GM13976 (cell line): ENCODE measurements around the gene SUSD6.

Source experiments
- DNase-seq: peaks from one replicate; pipeline ENCODE4 v3.0.0; 2012; ENCODE audit warnings: low spot score
- in situ Hi-C: fragments of 300-500 bp; cut with MboI; formaldehyde crosslinking; loops from one replicate; pipeline ENCODE4 v1.12.0; 2022; ENCODE audit warnings: low sequenced_read_pairs, mixed read lengths, inconsistent platforms; ENCODE audit not compliant: unreplicated experiment
- TF ChIP-seq, protein P1 (sequence below): IDR thresholded peaks from 2 replicates; pipeline ENCODE4 v1.5.1; 2012; ENCODE audit warnings: borderline replicate concordance, mild to moderate bottlenecking; ENCODE audit not compliant: insufficient read depth; ENCODE audit errors: extremely low read depth, missing control alignments, control extremely low read depth

The SUSD6 gene

DNA sequence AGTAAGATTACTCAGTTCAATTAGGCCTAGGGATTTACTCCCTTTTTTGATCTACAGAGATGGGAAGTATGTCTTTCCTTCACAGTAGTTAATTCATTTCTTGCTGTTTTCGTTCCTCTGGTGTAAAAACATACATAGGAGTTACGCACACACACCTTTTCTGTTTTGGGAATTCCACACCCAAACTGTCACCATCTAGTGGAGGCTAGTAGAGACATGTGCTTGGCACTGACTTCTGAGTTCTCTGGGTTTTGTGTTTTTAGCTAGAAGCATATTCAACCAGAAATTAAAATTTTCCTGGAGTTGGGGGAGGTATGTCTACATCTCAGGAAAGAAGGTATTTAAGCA lies 1.4 kb downstream of the SUSD6 start:
- TF ChIP-seq, protein P1, sequence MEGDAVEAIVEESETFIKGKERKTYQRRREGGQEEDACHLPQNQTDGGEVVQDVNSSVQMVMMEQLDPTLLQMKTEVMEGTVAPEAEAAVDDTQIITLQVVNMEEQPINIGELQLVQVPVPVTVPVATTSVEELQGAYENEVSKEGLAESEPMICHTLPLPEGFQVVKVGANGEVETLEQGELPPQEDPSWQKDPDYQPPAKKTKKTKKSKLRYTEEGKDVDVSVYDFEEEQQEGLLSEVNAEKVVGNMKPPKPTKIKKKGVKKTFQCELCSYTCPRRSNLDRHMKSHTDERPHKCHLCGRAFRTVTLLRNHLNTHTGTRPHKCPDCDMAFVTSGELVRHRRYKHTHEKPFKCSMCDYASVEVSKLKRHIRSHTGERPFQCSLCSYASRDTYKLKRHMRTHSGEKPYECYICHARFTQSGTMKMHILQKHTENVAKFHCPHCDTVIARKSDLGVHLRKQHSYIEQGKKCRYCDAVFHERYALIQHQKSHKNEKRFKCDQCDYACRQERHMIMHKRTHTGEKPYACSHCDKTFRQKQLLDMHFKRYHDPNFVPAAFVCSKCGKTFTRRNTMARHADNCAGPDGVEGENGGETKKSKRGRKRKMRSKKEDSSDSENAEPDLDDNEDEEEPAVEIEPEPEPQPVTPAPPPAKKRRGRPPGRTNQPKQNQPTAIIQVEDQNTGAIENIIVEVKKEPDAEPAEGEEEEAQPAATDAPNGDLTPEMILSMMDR: no peak
- DNase-seq: no peak
- in situ Hi-C loops: no loop called here

DNA sequence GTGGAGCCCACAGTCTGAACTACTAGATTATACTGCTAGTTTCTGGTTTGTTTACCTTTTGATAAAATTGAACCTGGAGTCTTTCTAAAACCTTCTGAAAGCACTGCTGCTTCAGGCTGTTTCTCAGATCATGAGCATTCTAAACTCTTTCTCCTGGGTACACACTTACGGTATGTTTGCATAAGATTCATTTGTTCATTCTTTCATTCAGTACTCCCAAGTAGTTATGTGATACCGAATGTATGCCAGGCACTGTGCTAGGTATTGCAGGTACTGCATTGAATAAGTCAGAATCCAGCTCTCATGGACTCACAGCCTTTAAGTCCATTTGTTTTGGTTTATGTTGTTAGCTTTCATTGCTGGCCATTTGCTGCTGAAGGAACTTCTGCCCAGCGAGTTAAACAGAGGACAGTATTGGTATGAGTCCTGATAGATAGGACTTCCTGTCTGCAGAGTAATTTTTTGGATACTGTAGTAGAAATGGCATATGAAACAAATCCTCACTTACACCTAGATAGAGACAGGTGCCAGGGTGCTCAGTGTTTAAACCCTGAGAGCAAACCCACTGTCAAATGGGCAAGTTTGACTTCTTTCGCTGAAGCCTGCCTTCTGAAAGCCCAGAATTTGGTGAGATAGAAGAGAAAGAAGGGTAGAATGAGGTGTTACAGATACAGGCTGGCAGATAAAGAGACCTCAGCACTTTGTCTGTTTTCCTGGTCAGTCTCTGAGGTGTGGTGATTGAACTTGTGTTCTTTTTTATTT lies 2.1 kb downstream of the SUSD6 start:
- TF ChIP-seq, protein P1: no peak
- in situ Hi-C loops: no loop called here
- DNase-seq: no peak

DNA sequence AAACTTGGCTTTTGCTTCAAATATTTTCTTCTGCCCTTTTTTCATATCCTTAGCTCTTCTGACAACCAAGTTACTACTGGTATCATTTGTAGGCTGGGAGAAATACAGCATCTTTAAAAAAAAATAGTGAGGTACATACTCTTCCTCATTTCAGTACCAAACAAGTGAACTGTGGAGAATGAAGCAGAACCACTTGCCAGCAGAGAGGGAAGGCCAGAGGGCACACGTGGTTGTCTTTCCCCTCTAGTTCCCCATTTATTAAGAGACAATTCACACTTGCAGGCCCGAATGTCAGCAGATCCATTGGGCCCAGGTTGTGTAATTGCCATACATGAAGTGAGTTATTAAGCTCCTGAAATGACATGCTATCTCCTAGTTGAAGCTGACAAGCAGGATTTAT lies 3.2 kb downstream of the SUSD6 start:
- in situ Hi-C loops: no loop called here
- TF ChIP-seq, protein P1: no peak
- DNase-seq: no peak

DNA sequence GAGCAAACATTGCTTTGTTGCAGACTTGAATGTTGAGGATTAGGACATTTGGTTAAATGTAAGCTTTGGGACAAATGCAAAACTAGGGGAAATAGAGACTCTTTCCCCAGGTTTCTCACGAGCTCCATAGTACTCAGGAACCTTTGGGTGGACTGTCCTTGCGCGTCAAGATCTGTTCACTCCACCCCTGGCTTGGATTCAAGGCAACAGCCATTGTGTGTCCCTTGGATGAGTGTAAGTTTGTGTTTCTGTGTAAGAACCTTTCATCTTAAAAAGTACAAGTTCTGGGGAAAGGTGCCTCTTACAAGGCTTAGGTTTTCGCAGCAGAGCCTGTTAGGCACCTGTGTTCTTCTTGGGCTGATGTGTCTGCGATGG lies 3.7 kb downstream of the SUSD6 start:
- TF ChIP-seq, protein P1: no peak
- no peak for DNase-seq
- in situ Hi-C loops: no loop called here

DNA sequence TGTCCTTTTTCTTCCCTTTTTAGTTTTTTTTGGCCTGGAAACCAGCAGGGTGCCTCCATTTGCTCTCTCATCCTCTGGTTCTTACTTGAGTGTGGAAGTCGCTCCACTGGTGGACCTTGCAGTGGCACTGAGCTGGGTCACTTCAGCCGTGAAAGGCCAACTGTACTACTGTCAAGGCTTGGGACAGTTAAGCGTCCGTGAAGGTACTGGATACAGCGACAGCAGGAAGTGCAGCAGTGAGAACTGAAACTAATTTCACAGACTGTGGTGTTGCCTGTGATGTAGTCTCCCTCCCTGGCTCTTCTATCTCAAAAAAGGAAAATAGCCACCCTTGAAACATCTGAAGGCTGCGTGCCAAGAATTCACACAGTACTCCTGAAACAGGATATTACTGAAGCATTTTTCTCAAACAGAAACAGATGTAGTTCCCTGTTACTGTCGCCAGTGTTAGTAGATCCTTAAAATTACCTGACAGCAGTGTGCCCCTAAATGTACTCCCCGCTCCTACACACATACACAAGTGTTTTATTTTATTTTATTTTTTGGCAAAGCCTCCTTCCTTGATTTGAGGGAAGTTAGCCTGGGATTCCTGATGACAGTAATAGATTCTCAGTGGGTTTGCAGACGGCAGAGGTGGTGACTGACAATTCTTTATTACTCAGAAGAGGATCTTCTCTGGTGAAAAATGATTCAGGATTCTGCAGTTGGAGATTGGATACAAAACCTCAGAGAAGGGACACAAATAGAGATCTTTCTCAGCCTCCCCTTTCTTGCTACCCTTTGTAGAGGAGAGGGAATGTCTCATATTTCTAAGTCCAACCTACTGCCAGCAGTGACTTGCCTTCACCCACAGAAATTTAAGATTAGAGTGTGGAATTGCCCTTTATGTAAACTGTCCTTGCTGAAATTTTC lies 4.4 kb downstream of the SUSD6 start:
- peak; percentile 60 for DNase-seq
- TF ChIP-seq, protein P1: no peak
- in situ Hi-C loops: no loop called here

DNA sequence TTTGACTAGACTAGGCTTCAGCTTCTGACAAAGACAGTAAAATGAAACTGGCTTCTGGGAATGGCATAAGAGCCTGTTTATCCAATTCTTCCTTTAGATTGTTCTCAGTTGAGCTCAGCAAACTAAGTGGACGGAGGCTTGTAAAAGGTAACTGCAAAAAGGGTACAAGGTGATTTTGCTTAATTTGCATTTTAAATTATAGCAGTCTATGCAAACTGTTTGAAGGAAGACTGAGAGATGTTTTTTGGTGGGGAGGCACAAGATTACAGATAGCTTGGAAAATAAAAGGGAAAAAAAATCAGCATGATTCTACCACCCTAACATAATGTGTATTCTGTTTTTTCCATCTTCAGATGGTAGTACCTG lies 5.0 kb downstream of the SUSD6 start:
- no peak for DNase-seq
- in situ Hi-C loops: no loop called here
- TF ChIP-seq, protein P1: no peak
